Measurements from ENCODE around the gene DNM2. TPM values are rescaled to one million over a fixed set of nuclear protein-coding genes. Genes with fewer than 3 reads are reported as not detected.

The DNM2 gene
- total and polyA plus RNA-seq, 2 of the 13 experiments (the other 11 are each of a cell fraction or from before 2014, with no cell fraction given), result 41.7 to 59.8 TPM

DNA sequence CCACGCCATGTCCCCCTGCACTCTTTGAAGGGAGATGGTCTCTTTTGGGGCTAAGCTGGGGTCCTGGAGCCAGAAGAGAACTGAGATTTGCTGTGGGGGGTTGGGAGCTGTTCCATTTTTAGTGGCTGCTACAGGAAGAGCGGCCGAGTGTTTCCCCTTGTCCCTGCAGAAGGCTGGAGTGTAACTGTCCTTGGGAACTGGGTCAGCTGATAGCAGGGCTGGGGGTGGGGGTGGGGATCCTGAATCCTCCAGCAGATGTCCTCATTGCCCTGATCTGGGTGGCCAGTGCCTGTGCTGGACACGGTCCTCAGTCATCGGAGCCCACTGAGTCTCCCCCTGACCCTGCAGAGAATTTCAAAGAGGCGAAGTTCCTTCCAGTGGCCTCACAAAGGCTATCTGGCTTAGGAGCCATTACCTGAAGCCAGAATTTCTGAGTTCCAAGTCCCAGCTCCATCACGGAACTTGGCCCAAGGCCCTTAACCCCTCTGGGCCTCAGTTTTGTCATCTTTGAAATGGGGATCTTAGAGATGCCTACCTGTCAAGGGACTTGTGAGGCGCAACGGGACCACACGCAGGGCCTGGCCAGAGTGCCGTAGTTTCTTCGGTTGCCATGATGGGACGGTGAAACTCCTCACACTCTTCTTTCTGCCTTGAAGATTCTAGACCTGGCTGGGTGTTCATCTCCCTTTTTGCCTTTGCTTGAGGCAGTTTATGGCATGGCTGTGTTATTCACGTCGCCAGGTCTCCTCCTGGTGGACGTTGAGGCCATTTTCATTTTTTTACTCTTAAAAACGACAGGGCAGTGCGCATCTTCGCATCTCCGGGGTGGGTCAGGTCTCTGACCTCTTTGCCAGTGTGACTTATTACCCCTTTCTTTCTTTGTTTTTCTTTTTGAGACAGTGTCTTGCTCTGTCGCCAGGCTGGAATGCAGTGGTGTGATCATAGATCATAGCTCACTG lies 51.9 kb downstream of the DNM2 start (continued):
- TF ChIP-seq, protein P1, sequence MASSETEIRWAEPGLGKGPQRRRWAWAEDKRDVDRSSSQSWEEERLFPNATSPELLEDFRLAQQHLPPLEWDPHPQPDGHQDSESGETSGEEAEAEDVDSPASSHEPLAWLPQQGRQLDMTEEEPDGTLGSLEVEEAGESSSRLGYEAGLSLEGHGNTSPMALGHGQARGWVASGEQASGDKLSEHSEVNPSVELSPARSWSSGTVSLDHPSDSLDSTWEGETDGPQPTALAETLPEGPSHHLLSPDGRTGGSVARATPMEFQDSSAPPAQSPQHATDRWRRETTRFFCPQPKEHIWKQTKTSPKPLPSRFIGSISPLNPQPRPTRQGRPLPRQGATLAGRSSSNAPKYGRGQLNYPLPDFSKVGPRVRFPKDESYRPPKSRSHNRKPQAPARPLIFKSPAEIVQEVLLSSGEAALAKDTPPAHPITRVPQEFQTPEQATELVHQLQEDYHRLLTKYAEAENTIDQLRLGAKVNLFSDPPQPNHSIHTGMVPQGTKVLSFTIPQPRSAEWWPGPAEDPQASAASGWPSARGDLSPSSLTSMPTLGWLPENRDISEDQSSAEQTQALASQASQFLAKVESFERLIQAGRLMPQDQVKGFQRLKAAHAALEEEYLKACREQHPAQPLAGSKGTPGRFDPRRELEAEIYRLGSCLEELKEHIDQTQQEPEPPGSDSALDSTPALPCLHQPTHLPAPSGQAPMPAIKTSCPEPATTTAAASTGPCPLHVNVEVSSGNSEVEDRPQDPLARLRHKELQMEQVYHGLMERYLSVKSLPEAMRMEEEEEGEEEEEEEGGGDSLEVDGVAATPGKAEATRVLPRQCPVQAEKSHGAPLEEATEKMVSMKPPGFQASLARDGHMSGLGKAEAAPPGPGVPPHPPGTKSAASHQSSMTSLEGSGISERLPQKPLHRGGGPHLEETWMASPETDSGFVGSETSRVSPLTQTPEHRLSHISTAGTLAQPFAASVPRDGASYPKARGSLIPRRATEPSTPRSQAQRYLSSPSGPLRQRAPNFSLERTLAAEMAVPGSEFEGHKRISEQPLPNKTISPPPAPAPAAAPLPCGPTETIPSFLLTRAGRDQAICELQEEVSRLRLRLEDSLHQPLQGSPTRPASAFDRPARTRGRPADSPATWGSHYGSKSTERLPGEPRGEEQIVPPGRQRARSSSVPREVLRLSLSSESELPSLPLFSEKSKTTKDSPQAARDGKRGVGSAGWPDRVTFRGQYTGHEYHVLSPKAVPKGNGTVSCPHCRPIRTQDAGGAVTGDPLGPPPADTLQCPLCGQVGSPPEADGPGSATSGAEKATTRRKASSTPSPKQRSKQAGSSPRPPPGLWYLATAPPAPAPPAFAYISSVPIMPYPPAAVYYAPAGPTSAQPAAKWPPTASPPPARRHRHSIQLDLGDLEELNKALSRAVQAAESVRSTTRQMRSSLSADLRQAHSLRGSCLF (CRISPR knock-in tag; IDR thresholded peaks at IDR 0.05; ENCODE audit: borderline replicate concordance), result no peak
- no peak for TF ChIP-seq ZNF557 (CRISPR knock-in tag; IDR thresholded peaks at IDR 0.05)
- TF ChIP-seq SRSF1 (optimal IDR thresholded peaks at IDR 0.05; ENCODE audit: low read depth, low read length), result no peak
- TF ChIP-seq REPIN1 (CRISPR knock-in tag; IDR thresholded peaks at IDR 0.05; ENCODE audit: borderline replicate concordance, low read depth), result peak; percentile 32
- no peak for TF ChIP-seq CENPT (CRISPR knock-in tag; IDR thresholded peaks at IDR 0.05; ENCODE audit: low read depth)
- TF ChIP-seq ZNF503 (CRISPR knock-in tag; IDR thresholded peaks at IDR 0.05), result no peak
- no peak; the same call in 1 of the 2 replicates for TF ChIP-seq YEATS2 (CRISPR knock-in tag; IDR thresholded peaks at IDR 0.05; ENCODE audit: borderline replicate concordance)
- no peak for TF ChIP-seq ZNF260 (CRISPR knock-in tag; IDR thresholded peaks at IDR 0.05; ENCODE audit: borderline replicate concordance, low read depth)
- TF ChIP-seq, protein P2, sequence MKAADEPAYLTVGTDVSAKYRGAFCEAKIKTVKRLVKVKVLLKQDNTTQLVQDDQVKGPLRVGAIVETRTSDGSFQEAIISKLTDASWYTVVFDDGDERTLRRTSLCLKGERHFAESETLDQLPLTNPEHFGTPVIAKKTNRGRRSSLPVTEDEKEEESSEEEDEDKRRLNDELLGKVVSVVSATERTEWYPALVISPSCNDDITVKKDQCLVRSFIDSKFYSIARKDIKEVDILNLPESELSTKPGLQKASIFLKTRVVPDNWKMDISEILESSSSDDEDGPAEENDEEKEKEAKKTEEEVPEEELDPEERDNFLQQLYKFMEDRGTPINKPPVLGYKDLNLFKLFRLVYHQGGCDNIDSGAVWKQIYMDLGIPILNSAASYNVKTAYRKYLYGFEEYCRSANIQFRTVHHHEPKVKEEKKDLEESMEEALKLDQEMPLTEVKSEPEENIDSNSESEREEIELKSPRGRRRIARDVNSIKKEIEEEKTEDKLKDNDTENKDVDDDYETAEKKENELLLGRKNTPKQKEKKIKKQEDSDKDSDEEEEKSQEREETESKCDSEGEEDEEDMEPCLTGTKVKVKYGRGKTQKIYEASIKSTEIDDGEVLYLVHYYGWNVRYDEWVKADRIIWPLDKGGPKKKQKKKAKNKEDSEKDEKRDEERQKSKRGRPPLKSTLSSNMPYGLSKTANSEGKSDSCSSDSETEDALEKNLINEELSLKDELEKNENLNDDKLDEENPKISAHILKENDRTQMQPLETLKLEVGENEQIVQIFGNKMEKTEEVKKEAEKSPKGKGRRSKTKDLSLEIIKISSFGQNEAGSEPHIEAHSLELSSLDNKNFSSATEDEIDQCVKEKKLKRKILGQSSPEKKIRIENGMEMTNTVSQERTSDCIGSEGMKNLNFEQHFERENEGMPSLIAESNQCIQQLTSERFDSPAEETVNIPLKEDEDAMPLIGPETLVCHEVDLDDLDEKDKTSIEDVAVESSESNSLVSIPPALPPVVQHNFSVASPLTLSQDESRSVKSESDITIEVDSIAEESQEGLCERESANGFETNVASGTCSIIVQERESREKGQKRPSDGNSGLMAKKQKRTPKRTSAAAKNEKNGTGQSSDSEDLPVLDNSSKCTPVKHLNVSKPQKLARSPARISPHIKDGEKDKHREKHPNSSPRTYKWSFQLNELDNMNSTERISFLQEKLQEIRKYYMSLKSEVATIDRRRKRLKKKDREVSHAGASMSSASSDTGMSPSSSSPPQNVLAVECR (CRISPR knock-in tag; IDR thresholded peaks at IDR 0.05; ENCODE audit: borderline replicate concordance), result peak; percentile 30; the same call in 1 of the 2 replicates
- TF ChIP-seq SOX13 (IDR thresholded peaks at IDR 0.05), result no peak
- peak in 1 of 2 experiments; percentile 18; a peak in 1 of 4 replicates for TF ChIP-seq SOX13 (CRISPR knock-in tag; conservative IDR thresholded peaks at IDR 0.05 in 1 of 2, IDR thresholded peaks at IDR 0.05 in 1 of 2)
- TF ChIP-seq, protein P3, sequence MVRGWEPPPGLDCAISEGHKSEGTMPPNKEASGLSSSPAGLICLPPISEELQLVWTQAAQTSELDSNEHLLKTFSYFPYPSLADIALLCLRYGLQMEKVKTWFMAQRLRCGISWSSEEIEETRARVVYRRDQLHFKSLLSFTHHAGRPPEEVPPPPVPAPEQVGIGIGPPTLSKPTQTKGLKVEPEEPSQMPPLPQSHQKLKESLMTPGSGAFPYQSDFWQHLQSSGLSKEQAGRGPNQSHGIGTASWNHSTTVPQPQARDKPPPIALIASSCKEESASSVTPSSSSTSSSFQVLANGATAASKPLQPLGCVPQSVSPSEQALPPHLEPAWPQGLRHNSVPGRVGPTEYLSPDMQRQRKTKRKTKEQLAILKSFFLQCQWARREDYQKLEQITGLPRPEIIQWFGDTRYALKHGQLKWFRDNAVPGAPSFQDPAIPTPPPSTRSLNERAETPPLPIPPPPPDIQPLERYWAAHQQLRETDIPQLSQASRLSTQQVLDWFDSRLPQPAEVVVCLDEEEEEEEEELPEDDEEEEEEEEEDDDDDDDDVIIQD (CRISPR knock-in tag; IDR thresholded peaks at IDR 0.05; ENCODE audit: low read depth), result no peak
- no peak for TF ChIP-seq RBM39 (IDR thresholded peaks at IDR 0.05; ENCODE audit: low read depth, low read length, poor library complexity, severe bottlenecking)

Measured in HepG2 (cell line).